Thyroid gland (tissue), 4 donors: Measurements from ENCODE around the gene CRYBG2. TPM values are rescaled to one million over a fixed set of nuclear protein-coding genes. Genes with fewer than 3 reads are reported as not detected.
"Not testable (repeated sequence)": the region's sequence is repeated elsewhere in the genome, so short reads cannot be mapped to it uniquely, and the experiment has no call there.

Experiments
- DNase-seq, 2 donors: peaks; one replicate each; pipeline ENCODE4 v3.0.0-alpha.2; 2019
- H3K27ac ChIP-seq, 3 donors: fragments of 200-600 bp; sonication (generic); 1 replicate in 2 of 3; 2 replicates in 1 of 3; pipeline ENCODE4 v1.5.1; 2016 to 2019; ENCODE audit warnings: mild to moderate bottlenecking in 1 of 3, moderate library complexity in 1 of 3
- H3K27me3 ChIP-seq: fragments of 200-600 bp; sonication (generic); one replicate; pipeline ENCODE4 v1.5.1; 2019
- H3K36me3 ChIP-seq, 2 donors: fragments of 200-600 bp; sonication (generic); one replicate each; pipeline ENCODE4 v1.5.1; 2016 to 2019
- H3K4me1 ChIP-seq, 2 donors: fragments of 200-600 bp; sonication (generic); one replicate each; pipeline ENCODE4 v1.5.1; 2017 to 2019
- H3K4me3 ChIP-seq, 3 donors: fragments of 200-600 bp; sonication (generic); replicated peaks in 1 of 3; 1 replicate in 2 of 3; 2 replicates in 1 of 3; pipeline ENCODE4 v1.5.1; 2016; ENCODE audit warnings: mild to moderate bottlenecking in 1 of 3
- H3K9me3 ChIP-seq: fragments of 200-600 bp; sonication (generic); one replicate; pipeline ENCODE4 v1.5.1; 2017
- CTCF ChIP-seq, 6 experiments: fragments of 200-600 bp in 3 of 6; fragments of 450-650 bp in 3 of 6; sonication (generic) in 3 of 6; IDR thresholded peaks; one replicate each; pipeline ENCODE4 v1.5.1; 2016 to 2019; ENCODE audit warnings: antibody characterized with exemption in 6 of 6, mild to moderate bottlenecking in 2 of 6, inconsistent platforms in 1 of 6, moderate library complexity in 1 of 6
- POLR2A ChIP-seq, 2 donors: fragments of 450-650 bp; IDR thresholded peaks; one replicate each; pipeline ENCODE4 v1.6.1; 2017; ENCODE audit warnings: antibody characterized with exemption in 2 of 2, mild to moderate bottlenecking in 2 of 2, moderate library complexity in 1 of 2
- WGBS, 2 donors: methylation state at CpG; one replicate each; pipeline ENCODE4 v1.1.5; 2017; 5-methylcytosine and 5-hydroxymethylcytosine counted together
- intact Hi-C: fragments of 100-400 bp; cut with DNase I; formaldehyde crosslinking; loops from one replicate; pipeline ENCODE4 v1.15.1; 2023
- total RNA-seq, 4 donors: library from RNA; depleted of rRNA; stranded (reverse); fragments of >200 nt; gene quantifications; one replicate each; pipeline ENCODE4 v1.2.3, GENCODE V29; 2016

The CRYBG2 gene
- total RNA-seq, 4 donors from 2014 or later = not detected

DNA sequence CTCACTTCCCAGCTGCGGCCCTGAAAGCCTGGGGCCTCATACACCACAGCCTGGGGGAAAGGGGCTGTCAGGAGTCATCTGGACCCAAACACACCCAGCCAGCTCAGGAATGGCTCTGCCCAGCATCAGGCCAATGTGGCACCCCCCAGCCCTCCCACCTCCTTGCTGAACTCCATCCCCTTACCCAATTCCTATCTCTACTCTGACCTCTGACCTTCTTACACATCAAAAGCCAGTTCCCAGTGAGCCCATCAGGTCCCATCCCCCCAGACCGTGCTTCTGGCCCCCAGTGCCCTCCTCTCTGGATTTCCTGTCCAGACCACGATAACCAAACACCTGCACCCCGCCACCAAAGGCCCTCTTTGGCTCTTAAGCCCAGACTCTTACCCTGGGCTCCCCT lies 16.3 kb downstream of the CRYBG2 start:
- Histone ChIP-seq H3K4me1 (peaks cover 0 to 13% of the 10 kb centered on the region in 2 donors), H3K4me3 (no peak overlapping the region), H3K9me3 (no peaks in the 10 kb centered on the region), H3K36me3 (no peaks in the 10 kb centered on the region), H3K27me3 (no peaks in the 10 kb centered on the region), H3K27ac (no peak overlapping the region)
- 66 to 80% methylated on average over 3 to 4 of the region's 4 CpGs for WGBS, 2 donors
- intact Hi-C loops = no loop called here
- DNase-seq = no peak
- TF ChIP-seq CTCF (IDR thresholded peaks at IDR 0.05) (no peak), POLR2A (IDR thresholded peaks at IDR 0.05) (no peak)

DNA sequence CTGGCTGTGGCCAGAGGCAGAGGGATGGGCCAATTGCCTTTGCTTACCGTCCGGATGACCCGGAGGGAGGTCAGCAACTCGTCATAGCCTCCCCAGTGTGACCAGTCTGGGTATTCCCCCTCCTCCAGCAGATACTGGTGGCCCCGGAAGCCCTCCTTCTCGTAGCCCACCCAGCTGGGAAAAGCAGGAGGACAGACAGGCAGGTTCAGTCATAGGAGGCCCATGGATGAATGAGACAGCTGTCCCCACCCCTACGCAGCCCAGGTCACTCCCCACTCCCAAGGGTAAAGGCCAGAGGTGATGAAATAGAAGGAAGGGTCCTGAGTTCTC lies 16.8 kb downstream of the CRYBG2 start:
- Histone ChIP-seq H3K36me3 (no peaks in the 10 kb centered on the region), H3K27me3 (no peaks in the 10 kb centered on the region), H3K4me1 (peaks cover 0 to 13% of the 10 kb centered on the region in 2 donors), H3K27ac (no peak overlapping the region), H3K9me3 (no peaks in the 10 kb centered on the region), H3K4me3 (no peak overlapping the region)
- intact Hi-C loops = no loop called here
- 78 to 93% methylated on average over 7 of the region's 7 CpGs for WGBS, 2 donors
- DNase-seq = no peak
- no peak for TF ChIP-seq POLR2A (IDR thresholded peaks at IDR 0.05)
- no peak for TF ChIP-seq CTCF (IDR thresholded peaks at IDR 0.05)

DNA sequence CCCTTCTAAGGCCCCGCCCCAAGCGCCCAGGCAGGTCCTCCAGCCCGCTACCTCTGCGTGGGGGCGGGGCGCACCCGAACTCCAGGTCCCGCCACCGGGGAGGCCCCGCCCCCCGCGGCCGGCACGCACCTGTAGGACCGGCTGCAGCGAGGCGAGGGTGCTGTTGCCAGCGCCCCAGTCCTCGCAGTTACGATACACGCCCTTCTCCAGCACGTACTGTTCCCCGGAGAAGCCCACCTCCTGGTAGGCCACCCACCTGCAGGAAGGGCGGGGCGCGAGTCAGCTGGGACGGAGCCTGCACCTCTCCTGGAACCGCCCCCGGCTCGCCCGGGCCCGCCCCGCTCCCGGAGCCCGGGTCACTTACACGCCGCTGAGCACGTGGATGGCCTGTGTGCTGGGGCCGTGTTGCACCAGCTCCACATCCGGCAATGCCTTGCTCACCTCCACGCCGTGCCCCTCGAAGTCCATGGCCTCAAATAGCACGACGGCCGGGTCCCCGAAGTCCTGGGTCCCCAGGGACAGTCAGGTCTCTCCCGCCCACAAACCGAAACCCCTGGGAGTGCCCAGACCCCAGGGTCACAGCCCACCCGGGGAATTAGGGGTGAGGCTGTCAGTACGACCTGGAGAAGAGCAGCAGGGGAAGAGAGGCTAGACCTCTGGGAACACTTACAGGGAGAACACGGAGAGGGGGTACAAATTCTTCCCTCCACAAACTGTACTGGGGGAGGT lies 17.3 kb downstream of the CRYBG2 start:
- H3K9me3 ChIP-seq = no peaks in the 10 kb centered on the region
- no peaks in the 10 kb centered on the region for H3K36me3 ChIP-seq
- H3K27me3 ChIP-seq = no peaks in the 10 kb centered on the region
- intact Hi-C loops = no loop called here
- H3K4me3 ChIP-seq = peak overlapping the region; percentile 16 to 32 (median 18)
- H3K27ac ChIP-seq = peak overlapping the region in 1 of 3 donors; percentile 10
- TF ChIP-seq POLR2A (IDR thresholded peaks at IDR 0.05) = no peak
- no peak for TF ChIP-seq CTCF (IDR thresholded peaks at IDR 0.05)
- peaks cover 0 to 13% of the 10 kb centered on the region in 2 donors for H3K4me1 ChIP-seq
- DNase-seq = peak; percentile 94 to 96
- 7 to 20% methylated on average over 17 to 25 of the region's 52 CpGs for WGBS, 2 donors

DNA sequence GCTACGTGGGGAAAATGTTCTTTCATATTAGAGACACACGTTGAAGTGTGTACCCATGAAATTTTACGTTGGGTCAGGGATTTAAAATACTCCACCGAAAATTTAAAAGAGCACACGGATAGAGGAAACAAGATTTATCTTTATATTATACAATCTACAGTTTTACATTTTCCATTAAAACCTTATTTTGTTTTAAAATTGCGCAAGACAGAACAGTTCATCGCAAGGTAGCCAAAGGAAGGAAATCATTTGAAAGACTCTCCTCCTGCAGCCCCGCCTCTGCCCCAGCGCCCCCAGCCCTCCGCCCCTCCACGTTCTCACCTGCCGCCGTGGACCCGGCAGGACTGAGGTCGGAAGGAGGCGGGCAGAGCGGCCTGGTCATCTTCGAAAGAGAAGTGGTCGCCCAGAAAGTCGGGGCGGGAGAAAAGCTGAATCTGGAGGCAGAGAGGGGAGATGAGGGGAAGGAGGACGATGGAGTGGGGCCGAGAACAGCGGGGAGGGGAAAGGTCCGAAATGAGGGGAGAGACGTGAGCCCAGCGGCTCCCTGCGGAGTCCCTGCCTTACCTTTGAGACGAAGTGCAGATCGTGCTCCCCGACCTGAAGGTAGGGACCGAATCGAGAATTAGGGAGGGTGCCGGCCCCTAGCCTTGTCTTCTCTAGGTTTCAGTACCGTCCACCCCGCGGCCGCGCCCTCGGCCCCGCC lies 18.0 kb downstream of the CRYBG2 start:
- no peaks in the 10 kb centered on the region for H3K36me3 ChIP-seq
- no peaks in the 10 kb centered on the region for H3K9me3 ChIP-seq
- TF ChIP-seq POLR2A (IDR thresholded peaks at IDR 0.05) (peak in 1 of 2 donors; percentile 16), CTCF (IDR thresholded peaks at IDR 0.05) (no peak)
- peak overlapping the region; percentile 16 to 32 (median 18) for H3K4me3 ChIP-seq
- H3K27me3 ChIP-seq = no peaks in the 10 kb centered on the region
- H3K4me1 ChIP-seq = peaks cover 0 to 13% of the 10 kb centered on the region in 2 donors
- WGBS, 2 donors = 3 to 5% methylated on average over 34 to 40 of the region's 41 CpGs
- no peak for DNase-seq
- H3K27ac ChIP-seq = no peak overlapping the region
- intact Hi-C loops = no loop called here

DNA sequence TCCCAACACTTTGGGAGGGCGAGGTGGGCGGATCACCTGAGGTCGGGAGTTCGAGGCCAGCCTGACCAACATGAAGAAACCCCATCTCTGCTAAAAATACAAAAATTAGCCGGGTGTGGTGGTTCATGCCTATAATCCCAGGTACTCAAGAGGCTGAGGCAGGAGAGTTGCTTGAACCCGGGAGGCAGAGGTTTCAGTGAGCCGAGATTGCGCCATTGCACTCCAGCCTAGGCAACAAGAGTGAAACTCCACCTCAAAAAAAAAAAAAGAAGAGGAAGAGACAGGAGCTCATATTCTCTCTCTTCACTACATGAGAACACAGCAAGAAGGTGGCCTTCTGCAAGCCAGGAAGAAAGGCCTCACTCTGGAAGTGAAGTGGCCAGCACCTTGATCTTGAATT lies 20.6 kb downstream of the CRYBG2 start:
- H3K27me3 ChIP-seq, H3K36me3 ChIP-seq, H3K27ac ChIP-seq, intact Hi-C loops, DNase-seq, H3K9me3 ChIP-seq, H3K4me3 ChIP-seq: not testable (repeated sequence)
- 90 to 92% methylated on average over 8 of the region's 8 CpGs for WGBS, 2 donors
- peaks cover 0 to 13% of the 10 kb centered on the region in 2 donors for H3K4me1 ChIP-seq
